HG02798 (cell line): Measurements from ENCODE around the gene RPH3AL.
"Not testable (repeated sequence)": the region's sequence is repeated elsewhere in the genome, so short reads cannot be mapped to it uniquely, and the experiment has no call there.

Experiments
- ATAC-seq: cut with Tn5 transposase; IDR thresholded peaks from one replicate; pipeline ENCODE4 v1.9.1; 2021; ENCODE audit warnings: mild to moderate bottlenecking; ENCODE audit not compliant: unreplicated experiment, poor library complexity

The RPH3AL gene

DNA sequence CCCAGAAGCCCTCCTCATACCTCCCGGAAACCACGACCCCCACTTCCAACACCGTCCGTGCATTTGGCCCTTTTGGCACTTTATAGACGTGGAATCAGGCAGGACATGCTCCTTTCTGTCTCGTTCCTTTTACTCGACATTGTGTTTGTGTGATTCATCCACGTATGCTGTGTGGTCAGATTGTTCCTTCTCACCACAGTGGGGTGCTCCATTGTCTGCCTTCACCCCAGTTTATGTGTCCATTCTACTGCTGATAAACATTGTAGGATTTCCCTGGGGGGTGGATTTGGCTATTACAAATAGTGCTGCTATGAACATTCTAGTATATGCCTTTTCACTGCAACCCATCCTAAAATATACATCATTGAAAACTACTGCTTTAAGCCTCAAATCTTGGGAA, 28.9 kb upstream of the RPH3AL start:
- no peak for ATAC-seq

DNA sequence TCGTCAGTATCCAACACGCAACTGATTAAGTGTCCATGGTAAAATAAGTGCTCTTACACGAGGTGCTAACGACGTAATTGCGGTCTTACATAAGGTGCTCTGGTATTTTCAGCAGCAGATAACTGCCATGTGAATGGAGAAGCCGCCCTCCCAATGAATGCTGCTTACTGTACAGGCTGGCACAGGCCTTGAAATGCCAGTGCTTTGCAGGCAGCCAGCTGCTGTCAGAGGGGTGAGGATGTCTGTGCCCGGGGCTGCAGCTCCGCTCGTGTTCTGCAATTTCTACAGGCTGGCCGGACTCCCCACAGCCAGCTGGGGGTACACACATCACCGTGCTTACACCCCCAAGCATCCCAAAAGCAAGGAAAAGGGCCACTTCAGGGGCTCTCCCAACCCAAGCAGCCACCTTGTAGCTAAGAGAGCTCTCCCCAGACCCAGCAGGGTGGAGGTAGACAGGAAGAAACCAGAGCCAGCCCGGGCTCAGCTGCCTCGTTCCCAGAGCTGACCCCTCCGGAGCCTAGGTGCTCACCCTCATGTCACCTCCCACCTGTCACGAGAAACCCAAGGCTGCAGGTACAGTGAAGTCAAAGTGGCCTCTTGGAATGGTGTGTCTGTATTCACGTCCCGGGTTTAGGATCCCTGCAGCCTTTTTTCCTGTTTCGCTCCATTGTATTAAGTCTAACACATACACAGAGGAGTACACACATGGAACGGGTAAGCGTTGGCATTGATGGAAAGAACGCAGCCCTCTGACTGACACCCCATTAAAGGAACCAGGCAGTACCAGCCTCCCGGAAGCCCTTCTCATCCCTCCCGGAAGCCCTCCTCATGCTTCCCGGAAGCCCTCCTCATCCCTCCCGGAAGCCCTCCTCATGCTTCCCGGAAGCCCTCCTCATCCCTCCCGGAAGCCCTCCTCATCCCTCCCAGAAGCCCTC, 27.2 kb upstream of the RPH3AL start:
- no peak for ATAC-seq

DNA sequence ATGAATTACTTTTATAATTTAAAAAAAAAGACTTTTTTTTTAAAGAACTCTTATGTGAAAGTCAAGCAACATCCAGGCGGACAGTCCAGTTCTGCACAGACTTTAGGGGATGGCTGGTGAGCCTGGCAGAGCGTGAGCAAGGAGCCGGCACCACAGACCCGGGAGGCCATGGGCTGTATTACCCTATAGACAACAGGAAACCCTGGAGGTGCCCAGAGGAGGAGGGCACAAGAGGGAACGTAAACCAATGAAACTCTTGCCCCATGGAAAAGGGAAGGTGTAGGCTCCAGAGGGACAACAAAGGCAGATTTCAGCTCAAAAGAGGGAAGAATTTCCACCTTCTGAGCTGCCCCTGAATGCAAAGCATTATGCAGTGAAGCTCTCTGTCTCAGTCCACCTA, 25.5 kb upstream of the RPH3AL start:
- no peak for ATAC-seq

DNA sequence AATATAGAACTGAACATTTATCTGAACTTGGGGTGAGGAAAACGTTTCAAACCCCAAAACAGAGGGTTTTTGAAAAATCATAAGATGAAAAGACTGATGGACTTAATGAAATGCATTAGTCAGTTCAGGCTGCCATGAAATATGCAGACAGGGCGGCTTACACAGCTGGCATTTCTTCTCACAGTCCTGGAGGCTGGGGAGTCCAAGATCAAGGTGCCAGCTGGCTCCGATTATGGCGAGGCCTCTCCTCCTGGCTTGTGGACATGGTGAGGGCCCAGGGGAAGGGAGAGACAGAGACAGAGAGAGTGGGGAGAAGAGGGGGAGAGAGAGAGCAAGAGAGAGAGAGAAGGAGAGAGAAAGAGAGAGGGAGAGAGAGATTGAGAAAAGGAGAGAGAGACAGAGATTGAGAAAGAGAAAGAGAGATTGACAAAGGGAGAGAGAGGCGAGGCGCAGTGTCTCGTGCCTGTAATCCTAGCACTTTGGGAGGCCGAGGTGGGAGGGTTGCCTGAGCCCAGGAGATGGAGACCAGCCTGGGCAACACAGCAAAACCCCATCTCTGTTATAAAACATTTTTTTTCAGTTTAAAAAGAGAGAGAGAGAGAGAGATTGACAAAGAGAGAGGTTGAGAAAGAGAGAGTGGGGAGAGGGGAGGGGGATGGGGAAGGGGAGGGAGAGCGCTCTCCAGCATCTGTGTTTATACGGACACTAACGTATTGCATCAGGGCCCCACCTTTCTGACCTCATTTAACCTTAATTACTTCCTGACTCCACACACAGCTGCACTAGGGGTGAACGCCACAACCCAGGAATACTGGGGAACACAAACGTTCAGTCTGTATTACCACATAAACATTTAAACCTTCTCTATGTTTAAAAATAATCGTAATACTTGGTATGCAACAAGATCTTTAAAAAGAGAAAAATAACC, 24.6 kb upstream of the RPH3AL start:
- no peak for ATAC-seq

DNA sequence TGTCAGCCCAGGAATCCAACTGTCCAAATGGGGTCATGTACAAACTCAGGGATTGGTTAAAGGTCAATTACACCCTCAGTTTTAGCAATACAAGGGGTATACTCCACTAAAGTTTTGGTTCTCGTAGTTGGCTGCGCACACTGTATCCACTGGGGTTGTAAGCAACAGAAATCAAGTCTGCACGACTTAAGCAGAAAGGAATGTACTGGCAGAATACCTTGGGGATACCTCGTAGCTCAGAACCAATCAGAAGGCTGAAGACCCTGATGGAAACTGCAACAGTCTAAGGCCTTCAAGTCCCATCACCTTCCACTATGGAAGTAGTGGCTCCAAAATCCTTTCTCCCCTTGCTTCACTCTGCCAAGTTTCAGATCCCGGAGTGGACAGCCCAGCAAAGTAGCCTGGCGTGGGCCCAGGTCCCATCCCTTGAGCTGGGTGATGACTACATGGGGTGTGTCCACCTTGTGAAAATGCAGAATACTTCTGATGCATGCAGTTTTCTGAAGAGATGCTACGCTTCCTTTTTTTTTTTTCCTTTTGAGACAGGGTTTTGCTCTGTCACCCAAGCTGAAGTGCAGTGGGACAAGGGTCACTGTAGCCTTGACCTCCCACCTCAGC, 21.1 kb upstream of the RPH3AL start:
- no peak for ATAC-seq

DNA sequence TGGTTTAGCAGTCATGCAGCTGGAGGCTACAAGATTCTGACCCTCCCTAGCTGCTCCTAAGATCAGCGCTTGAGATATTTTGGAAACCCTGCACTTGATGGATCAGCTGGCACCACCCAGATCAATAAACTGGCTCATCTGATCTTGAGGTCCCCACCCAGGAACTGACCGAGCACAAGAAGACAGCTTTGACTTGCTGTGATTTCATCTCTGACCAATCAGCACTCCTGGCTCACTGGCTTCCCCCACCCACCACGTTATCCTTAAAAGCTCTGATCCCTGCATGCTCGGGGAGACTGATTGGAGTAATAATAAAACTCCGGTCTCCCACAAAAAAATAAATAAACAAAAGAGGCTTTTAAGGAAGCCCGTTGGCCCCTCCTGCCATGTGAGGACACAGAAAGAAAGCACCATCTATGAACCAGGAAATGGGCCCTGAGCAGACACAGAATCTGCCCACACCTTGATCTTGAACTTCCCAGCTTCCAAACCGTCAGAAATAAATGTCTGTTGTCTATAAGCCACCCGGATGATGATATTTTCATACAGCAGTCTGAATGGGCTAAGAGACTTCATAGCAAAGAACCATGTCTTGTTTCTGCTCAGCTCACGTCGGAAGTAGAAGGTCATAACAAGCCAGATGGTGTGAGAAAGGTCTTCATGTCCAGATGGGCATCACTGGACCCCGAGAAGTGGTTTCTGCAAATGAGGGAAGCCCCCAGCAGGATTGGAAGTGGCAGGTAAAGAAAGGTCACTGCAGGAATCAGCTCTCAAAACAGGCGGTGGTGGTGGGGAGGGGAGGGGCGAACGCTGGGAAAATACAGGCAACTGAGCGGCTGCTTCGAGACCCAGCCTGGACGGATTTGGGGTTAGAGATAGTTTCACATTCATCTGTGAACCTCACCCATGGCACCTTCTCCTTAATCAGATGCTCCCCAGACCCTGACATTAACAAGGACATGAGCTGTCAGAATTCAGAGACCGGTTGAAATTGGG, 19.8 kb upstream of the RPH3AL start:
- no peak for ATAC-seq

DNA sequence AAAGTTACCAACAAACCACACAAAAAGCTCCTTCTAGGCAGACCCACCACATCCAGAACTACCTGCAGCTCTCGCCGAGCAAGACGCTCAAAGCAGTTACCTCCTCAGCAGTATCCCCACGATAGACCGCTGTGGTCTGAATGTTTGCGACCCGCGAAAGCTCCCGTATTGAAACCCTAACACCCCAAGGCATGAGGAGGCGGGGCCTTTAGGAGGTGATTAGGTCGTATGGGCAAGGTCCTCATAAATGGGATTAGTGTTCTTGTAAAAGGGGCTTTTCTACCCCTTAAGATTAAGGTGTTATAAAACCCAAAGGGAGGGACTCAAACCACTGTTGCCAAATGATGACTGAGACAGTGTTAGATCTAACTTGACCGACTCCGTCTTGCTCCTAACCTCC, 19.0 kb upstream of the RPH3AL start:
- ATAC-seq, result no peak

DNA sequence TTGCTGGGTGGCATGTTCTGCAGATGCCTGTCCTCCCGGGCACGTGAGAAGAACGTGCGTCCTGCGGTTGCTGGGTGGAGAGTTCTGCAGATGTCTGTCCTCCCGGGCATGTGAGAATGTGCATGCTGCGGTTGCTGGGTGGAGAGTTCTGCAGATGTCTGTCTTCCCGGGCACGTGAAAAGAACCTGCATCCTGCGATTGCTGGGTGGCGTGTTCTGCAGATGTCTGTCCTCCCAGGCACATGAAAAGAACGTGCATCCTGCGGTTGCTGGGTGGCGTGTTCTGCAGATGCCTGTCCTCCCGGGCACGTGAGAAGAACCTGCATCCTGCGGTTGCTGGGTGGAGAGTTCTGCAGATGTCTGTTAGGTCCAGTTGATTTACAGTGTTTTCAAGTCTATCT, 15.0 kb upstream of the RPH3AL start:
- not testable (repeated sequence) for ATAC-seq

DNA sequence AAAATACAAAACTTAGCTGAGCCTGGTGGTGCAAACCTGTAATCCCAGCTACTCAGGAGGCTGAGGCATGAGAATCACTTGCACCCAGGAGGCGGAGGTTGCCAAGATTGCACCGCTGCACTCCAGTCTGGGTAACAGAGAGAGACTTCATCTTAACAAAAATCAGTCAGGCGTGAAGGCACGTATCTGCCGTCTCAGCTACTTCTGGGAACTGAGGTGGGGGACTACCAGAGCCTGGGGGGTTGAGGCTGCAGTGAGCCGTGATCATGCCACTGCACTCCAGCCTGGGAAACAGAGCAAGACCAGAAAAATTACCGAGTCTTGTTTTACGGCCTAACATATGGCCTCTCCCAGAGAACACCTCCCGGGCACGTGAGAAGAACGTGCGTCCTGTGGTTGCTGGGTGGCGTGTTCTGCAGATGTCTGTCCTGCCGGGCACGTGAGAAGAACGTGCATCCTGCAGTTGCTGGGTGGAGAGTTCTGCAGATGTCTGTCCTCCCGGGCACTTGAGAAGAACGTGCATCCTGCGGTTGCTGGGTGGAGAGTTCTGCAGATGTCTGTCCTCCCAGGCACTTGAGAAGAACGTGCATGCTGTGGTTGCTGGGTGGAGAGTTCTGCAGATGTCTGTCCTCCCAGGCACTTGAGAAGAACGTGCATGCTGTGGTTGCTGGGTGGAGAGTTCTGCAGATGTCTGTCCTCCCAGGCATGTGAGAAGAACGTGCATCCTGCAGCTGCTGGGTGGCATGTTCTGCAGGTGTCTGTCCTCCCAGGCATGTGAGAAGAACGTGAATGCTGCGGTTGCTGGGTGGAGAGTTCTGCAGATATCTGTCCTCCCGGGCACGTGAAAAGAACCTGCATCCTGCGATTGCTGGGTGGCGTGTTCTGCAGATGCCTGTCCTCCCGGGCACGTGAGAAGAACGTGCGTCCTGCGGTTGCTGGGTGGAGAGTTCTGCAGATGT, 14.3 kb upstream of the RPH3AL start:
- not testable (repeated sequence) for ATAC-seq

DNA sequence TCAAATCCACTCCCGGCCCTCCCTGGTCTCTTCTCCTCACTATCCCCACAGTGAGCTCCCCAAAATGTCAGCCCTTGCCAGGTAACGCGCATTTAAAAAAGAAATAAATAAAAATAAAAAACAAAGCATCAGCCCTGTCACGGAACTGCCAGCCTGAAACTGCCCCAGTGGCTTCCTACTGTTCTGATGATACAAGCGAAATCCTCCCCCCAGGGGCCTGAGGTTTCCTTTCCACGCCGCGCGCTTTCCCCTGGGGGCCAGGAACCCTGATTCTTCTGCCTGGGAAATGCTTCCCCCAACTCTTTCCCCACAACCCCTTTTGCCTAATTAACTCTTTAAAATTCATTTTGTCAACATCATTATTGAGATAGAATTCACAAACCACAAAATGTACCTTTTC, 12.2 kb upstream of the RPH3AL start:
- no peak for ATAC-seq

DNA sequence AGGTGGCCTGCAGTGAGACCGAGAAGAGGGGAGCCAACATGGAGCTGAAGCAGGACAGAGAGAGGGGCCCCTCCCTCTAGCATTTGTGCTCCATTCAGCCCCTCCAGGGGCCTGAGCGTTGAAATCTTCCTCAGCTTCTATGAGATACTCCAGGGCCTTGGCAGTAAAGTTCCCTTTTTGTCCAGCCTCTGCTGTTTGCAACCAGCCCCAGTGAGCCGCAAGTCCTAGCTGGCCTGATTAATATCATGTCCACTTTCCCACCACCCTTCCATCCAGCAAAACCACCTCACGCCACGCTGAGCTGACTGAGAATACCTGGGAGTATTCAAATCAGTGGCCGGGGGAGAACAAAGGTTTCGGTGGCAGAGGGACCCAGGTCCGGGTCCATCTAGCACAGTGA, 11.7 kb upstream of the RPH3AL start:
- no peak for ATAC-seq

DNA sequence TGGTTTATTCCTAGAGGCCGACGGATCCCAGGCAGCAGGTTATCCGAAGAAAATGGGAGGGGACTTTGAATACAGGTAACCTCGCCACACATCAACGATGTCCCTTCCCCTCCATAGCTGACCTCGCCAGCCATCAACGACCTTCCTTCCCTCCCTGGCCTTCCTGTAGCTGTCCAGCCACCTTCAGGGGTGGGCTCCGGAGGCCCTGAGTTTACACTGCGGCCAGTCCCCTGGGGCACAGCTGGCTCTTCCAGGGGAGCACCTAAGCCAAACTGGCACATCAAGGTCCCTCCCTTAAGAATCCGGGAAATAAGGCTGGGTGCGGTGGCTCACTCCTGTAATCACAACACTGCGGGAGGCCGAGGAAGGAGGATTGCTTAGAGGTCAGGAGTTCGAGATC, 10.1 kb upstream of the RPH3AL start:
- no peak for ATAC-seq

DNA sequence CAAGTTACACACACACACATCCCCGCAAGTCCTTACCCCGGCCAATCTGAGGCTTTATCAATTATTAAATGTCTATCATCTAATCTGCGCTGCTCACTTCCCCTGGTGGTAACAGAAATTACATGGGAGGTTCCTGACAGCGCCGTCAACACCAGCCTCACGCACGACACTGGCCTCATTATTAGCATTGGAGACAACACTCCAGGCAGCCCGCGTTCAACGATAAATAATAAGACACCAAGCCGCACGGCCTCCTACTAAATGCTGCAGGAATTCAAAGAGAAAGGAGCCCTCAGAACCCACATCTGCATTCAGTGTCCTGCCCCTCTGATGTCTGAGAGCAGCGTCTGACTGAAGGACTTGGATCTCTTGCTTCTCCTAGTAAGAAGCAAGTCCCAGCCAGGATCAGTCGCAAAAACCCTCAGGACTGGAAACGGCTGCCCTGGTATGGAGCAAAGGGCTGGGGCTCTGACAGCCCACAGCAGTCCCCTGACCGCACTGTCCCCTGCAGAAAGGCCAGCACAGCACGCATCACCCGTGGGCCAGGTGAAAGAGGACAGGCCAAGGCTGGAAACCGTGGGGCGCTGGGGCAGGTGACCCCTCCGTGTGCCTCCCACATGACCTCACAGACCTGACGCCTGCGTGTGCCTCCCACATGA, 7.6 kb upstream of the RPH3AL start:
- ATAC-seq, result no peak

DNA sequence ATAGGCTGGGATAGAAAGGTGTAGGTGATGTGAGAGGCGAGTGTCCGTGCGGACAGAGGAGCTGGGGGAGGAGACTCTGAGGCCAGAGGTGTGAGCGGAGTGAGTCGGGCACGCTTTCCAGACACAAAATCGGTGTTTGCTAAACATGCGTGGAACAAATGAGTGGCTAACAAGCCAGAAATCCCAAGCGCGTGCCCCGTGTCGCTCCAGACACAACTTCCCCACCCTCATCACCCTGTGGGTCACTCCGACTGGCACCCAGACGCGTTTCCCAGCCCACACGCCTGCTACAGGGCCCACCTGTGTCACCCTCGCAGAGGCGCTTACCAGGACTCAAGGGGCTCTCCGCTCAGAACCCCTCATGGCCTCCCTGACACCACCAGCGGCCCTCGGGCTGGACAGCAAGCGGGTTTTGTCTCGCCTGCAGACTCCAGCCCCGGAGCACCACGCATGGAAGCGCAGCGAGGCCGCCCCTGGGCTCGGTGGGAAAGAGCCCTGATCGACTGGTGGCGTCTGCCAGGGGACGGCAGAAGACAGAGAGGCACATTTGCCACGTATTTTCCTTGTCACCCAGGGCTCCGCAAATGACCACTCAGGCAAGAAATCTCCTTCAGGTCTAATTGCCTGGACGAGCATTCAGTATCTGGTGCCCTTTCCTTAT, 6.0 kb upstream of the RPH3AL start:
- ATAC-seq, result no peak

DNA sequence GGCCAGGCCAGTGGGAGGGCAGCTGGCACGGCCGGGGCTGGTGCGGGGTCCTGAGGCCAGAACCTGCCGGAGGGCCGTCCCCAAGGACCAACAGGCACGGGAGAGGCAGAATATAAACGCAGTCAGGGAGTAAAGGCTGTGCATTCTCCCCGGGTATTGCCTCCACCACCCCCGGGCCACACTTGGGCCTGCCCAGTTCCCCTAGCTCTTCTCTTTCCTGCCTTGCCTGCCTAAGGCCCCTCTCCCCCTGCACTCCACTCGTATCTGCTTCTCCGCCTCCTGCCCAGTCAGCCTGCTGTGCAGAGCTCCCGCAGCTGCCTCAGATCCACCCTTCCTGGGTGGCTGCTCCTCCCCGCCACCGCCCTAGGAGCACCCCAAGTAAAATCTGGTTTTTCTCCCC, 5.0 kb upstream of the RPH3AL start:
- no peak for ATAC-seq

DNA sequence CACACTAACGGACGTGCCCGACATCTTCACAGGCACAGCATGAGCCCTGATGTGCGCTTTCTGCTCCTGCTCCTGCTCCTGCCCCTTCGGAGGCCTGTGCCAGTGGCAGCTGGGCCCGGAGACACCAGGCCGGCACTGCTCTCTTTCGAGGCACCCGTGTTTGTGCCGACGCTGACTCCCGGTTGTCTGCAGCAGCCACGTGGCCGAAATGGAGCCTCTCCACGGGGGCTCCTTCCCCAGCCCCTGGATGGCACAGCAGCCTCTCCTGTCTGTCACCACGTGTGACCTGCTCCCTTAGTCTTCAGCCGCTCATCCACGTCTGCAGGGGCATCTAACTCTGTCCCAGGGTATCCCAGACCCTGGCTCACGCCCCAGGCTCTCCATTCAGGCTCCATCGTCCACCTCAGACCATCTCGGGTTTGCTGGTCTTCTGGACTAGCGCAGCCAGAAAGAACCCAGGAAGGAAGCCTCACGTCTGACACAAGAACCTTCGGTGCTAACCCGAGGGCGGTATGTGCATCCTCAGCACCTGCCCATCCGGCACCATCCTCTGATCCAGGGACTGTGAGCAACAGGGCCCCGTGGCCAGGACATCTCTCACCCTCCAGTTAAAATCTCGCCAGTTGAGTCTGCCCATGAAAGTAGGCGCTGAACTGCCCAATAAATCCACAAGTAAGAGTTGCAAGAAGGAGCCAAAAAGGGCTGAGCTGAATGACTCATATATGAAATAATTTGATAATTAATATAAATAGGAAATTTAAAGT, 4.2 kb upstream of the RPH3AL start:
- ATAC-seq, result no peak
